Stimulated activated CD4-positive, alpha-beta T cell treated with anti-CD3 and anti-CD28 coated beads, Interleukin-15, amount 100 ng/mL, for 1 hour (primary cell): Measurements from ENCODE around the gene CCDC192.

Source experiments
- DNase-seq, 2 donors: peaks; one replicate each; pipeline ENCODE4 v3.0.0-alpha.2; 2020; ENCODE audit warnings: low read depth in 1 of 2, low spot score in 1 of 2

Gene CCDC192

DNA sequence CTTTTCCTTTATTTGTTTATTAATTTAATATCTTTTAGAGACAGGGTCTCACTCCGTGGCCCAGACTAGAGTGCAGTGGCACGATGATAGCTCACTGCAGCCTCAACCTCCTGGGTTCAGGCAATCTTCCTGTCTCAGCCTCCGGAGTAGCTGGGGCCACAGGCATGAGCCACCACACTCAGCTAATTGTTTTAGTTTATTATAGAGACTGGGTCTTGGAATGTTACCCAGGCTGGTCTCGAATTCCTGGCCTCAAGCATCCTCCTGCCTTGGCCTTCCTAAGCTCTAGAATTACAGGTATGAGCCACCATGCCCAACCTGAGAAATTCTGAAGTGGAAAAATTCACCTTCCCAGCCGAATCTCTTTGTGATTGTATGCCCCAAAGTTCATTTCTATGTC lies 240.9 kb downstream of the CCDC192 start:
- DNase-seq, result no peak

- DNase-seq, result no peak
Observed at GRCh38 chr5:127947941-127948340, 244.8 kb downstream of the CCDC192 start.

- no peak for DNase-seq
Observed at GRCh38 chr5:127950707-127951391, 247.7 kb downstream of the CCDC192 start.

- no peak for DNase-seq
Observed at GRCh38 chr5:127951791-127952190, 248.6 kb downstream of the CCDC192 start.

DNA sequence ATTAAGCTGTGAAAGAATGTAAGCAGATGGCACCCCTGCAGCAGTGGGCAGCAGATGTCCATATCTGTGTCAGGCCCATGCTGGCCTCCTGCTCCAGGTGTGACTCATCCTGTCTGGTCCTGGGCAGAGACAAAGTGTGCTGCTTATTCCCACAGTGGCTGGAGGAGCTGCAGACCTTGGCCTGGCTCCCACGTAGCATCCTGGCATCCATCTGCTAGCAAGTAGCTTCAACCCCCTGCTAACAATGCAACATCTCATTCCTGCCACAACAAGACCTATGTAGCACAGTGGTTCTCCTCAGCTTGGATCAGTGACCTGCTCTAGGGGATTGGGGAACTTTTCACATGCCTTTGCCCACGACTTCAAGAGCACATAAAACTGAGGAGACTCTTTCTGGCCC lies 254.0 kb downstream of the CCDC192 start:
- DNase-seq, result no peak

GRCh38 chr5:127957701-127958239 lies 254.6 kb downstream of the CCDC192 start:
- DNase-seq, result no peak

DNA sequence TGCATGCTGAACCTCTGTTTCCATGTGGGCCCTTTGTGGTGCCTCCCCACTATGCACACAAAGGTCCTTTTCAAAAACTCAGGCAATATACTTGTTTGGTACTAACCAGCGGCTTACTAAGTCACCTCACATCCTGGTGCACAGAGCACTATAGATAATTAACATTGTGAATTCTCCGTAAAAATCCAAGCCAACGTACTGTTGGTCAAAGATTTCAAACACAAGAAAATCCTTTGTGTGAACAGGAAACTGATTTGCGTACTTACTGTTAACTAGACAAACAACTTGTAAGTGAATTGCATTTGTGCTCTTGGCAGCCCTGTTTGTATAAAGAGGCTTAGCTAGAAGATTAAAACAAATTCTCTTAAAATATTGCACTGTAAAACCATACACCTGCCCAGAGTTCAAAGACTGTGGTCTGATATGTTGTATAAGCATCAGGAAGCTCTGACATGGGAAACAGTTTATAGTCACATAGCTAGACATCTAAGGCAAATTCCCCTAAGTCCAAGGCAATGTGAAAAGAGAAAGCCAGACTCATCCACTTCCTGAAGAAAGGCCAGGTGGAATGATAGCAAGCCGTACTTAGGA lies 255.3 kb downstream of the CCDC192 start:
- DNase-seq, result no peak

- DNase-seq, result no peak
Observed at GRCh38 chr5:127959152-127959764, 256.1 kb downstream of the CCDC192 start.

DNA sequence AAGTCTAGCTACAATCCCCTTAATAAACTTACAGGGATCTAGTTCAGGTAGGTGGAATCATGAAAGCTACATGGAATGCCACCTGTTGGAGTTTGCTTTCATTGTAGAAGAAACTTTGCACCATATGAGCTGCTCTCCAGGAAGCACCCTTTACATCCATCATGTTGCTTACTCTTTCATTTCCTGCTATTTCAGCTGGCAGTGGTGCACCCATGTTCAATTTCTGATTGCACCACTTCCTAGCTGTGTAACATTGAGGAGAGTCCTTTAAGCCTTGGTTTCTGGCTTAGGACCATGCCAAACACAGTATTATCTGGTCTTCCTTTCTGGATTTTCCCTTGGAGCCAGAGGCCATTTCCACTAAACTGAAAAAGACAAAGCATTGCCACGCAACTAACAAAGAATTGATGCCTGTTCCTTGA lies 257.1 kb downstream of the CCDC192 start:
- DNase-seq, result no peak

- no peak for DNase-seq
Observed at GRCh38 chr5:127961006-127961762, 258.0 kb downstream of the CCDC192 start.

- no peak for DNase-seq
Observed at GRCh38 chr5:127961763-127962145, 258.6 kb downstream of the CCDC192 start.

- no peak for DNase-seq
Observed at GRCh38 chr5:127962491-127962890, 259.3 kb downstream of the CCDC192 start.

DNA sequence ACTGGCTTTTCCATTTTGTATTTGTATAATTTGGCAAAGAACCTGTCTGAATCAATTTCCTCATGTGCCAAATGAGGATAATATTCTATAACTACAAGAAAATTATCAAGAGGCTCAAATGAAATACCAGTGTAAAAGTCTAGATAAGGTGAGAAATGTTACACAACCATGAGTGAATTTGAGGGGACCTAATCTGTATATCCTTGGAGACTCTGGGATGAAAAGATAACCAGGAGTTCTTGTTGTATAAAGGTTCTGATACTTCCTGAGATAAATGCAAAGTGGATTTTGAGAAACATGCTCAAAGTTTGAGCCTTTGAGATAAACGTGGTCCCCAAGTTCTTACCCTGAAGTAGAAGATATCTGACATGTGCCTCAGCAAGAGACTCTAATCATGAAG lies 260.0 kb downstream of the CCDC192 start:
- no peak for DNase-seq

DNA sequence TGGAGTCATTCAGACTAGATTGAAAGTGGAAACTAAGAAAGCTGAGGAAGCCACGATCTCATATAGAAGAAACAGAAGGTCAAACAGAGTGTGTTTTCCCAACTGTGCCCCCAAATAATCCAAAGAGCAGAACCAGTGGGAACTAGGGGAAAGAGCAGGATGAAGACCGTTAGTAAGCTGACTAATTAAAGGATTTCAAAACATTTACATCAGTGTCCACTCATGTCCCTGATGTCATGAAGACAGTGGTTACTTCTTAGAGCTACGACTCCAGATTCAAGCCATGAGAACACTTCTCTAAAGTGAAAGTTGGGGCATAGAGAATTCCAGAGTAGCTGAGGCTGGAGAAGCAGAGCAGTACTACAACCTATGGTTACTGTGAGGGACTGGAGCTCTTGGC lies 260.7 kb downstream of the CCDC192 start:
- DNase-seq, result no peak

DNA sequence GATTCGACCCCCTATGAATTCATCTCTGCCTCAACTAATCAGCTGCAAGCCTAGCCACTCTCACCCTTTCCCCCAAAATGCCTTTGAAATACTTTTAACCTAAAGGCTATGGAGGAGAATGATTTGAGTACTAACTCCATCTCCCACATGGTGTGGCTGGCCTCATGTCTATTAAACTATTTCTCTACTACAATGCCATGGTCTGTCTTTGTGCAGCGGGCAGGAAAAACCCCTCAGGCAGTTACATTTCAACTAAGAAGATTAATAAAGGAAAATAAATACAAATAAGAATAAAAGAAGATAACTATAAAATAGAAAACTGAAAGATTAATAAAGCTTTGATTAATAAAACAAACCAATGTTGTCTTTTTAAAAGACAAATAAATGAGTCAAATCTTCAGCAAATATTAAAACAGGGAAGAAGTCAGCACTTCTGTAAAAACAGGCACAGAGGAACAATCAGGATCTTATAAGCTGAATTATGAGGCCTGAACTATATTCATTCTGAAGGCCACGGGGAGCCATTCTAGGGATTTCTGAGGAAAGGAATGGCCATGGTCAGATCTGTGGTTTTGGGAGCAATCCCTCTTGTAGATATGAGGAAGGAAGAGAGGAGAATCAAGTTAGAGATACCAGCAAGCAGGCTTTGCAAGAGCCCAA lies 264.3 kb downstream of the CCDC192 start:
- no peak for DNase-seq

DNA sequence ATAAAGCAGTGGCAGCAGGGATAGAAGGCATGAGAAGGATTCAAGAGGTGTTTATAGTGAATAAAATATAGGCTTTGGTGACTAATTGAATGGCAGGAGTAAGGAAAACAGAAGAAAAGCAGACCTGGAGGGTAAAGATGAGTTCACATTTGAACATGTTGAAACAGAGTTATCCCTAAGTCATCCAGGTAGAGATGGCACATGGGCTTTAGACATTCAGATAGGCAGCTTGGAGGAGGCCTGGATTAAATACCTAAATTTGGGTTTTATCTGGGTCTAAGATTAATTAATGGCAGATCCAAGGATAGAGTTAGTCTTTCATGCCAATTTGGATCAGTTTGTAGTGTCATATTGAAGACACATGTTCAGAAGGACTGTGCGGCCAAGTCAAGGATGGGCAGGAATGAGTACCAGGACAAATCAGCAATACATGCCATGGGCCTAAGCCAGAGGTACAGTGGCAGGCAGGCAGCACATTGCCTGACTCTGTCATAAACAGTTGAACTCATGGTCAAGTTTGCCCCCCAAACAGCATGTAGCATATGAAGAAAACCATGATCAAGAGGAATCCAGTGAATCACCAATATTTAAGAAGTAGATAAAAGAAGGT lies 264.9 kb downstream of the CCDC192 start:
- DNase-seq, result no peak

DNA sequence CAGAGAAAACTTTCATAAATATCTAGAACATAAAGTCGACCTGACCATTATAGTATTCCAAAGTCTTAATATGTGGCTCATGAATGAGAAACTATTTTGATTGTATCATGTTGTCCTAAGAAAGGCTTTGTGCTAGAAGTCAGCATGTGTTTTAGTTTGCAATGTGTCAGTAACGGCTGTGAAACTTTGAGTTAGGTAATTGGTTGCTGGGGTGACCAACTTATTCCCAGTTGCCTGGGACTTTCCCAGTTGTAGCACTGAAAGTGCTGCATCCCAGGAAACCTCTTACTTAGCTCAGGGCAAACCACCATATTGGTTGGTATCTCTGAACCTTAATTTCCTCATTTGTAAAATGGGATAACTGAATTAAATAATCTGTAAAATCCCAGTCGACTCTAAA lies 265.8 kb downstream of the CCDC192 start:
- DNase-seq, result no peak

DNA sequence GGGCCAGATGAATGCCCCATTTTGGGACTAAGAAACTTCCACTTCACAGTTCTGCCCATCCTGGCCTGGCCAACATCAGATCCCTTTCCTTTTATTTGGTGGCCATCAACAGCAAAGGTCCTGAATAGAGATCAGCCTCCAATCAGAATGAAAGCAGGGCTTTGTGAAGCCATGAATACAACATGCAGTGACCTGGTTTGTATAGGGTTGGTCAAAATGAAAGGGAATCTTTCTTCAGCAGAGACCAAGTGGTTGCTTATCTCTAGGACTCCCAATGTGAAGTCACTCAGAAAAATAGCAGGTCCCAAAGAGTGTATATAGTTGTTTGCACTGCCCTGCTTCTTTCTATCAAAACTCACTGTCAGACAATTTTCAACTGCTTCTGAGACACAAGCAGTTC lies 266.5 kb downstream of the CCDC192 start:
- no peak for DNase-seq

GRCh38 chr5:127970081-127970480 lies 266.9 kb downstream of the CCDC192 start:
- DNase-seq, result no peak

DNA sequence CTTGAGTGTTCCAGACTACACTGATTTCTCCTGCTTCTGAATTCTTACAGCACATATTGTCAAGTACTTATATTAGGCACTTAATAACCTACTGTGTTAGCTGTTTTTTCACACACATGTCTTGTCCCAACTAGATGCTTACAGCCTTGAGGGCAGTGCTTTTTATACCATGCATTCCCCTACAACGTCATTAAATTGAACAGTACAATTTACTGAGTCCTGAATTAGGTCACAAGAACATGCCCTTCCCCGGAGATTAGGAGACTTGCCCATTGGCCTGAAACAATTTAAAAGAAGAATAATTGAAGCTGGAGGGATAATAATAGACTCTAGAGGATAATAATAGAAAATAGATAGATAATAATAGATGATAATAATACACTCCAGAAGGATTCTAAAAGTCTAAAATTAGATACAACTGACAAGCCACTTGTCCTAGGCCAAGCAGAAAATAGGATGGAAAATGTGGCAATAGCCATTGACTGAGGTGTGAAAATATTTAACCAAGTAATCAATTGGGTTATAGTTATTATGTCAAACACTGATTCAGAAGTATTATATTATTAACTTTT lies 267.7 kb downstream of the CCDC192 start:
- DNase-seq, result no peak
